ENCODE data around the gene ENPP4. TPM values are rescaled to one million over a fixed set of nuclear protein-coding genes. Genes with fewer than 3 reads are reported as not detected.
"Not testable (repeated sequence)": the region's sequence is repeated elsewhere in the genome, so short reads cannot be mapped to it uniquely, and the experiment has no call there.

ENPP4 gene
- total RNA-seq, 1 donor from 2014 or later: 11.9 TPM

GRCh38 chr6:46138281-46138680, 8.5 kb downstream of the ENPP4 start:
- Mint-ChIP-seq H3K4me1 (ENCODE audit: low read depth) (peaks cover 11% of the 10 kb centered on the region), H3K27me3 (no peaks in the 10 kb centered on the region), H3K9me3 (ENCODE audit: low read depth) (no peaks in the 10 kb centered on the region), H3K4me3 (ENCODE audit: low read depth) (no peak overlapping the region), H3K27ac (peak overlapping the region; percentile 0), H3K36me3 (ENCODE audit: insufficient read depth) (peaks cover 4% of the 10 kb centered on the region)
- DNase-seq (ENCODE audit: low spot score, unreplicated experiment): no peak
- no peak for TF ChIP-seq CTCF (IDR thresholded peaks at IDR 0.05; ENCODE audit: unreplicated experiment)

- no peak overlapping the region for H3K27ac Mint-ChIP-seq
- H3K27me3 Mint-ChIP-seq: no peaks in the 10 kb centered on the region
- peaks cover 1% of the 10 kb centered on the region for H3K36me3 Mint-ChIP-seq (ENCODE audit: insufficient read depth)
- TF ChIP-seq CTCF (IDR thresholded peaks at IDR 0.05; ENCODE audit: unreplicated experiment): no peak
- H3K4me3 Mint-ChIP-seq (ENCODE audit: low read depth): no peak overlapping the region
- H3K4me1 Mint-ChIP-seq (ENCODE audit: low read depth): peaks cover 4% of the 10 kb centered on the region
- no peaks in the 10 kb centered on the region for H3K9me3 Mint-ChIP-seq (ENCODE audit: low read depth)
- no peak for DNase-seq (ENCODE audit: low spot score, unreplicated experiment)
Observed at GRCh38 chr6:46144270-46144669, 14.5 kb downstream of the ENPP4 start.

- H3K4me3 Mint-ChIP-seq (ENCODE audit: low read depth); H3K36me3 Mint-ChIP-seq (ENCODE audit: insufficient read depth); DNase-seq (ENCODE audit: low spot score, unreplicated experiment); H3K9me3 Mint-ChIP-seq (ENCODE audit: low read depth); H3K4me1 Mint-ChIP-seq (ENCODE audit: low read depth); H3K27ac Mint-ChIP-seq; H3K27me3 Mint-ChIP-seq: not testable (repeated sequence)
Observed at GRCh38 chr6:46149066-46149465, 19.3 kb downstream of the ENPP4 start.

GRCh38 chr6:46156701-46157100, 26.9 kb downstream of the ENPP4 start:
- H3K27me3 Mint-ChIP-seq: no peaks in the 10 kb centered on the region
- peaks cover 16% of the 10 kb centered on the region for H3K36me3 Mint-ChIP-seq (ENCODE audit: insufficient read depth)
- peaks cover 4% of the 10 kb centered on the region for H3K9me3 Mint-ChIP-seq (ENCODE audit: low read depth)
- no peak for TF ChIP-seq CTCF (IDR thresholded peaks at IDR 0.05; ENCODE audit: unreplicated experiment)
- no peak overlapping the region for H3K27ac Mint-ChIP-seq
- H3K4me3 Mint-ChIP-seq (ENCODE audit: low read depth): no peak overlapping the region
- H3K4me1 Mint-ChIP-seq (ENCODE audit: low read depth): no peaks in the 10 kb centered on the region
- no peak for DNase-seq (ENCODE audit: low spot score, unreplicated experiment)

GRCh38 chr6:46159229-46159628, 29.4 kb downstream of the ENPP4 start:
- no peak overlapping the region for H3K27ac Mint-ChIP-seq
- no peak for DNase-seq (ENCODE audit: low spot score, unreplicated experiment)
- H3K4me3 Mint-ChIP-seq (ENCODE audit: low read depth): no peak overlapping the region
- TF ChIP-seq CTCF (IDR thresholded peaks at IDR 0.05; ENCODE audit: unreplicated experiment): no peak
- H3K36me3 Mint-ChIP-seq (ENCODE audit: insufficient read depth): peaks cover 25% of the 10 kb centered on the region
- H3K27me3 Mint-ChIP-seq: no peaks in the 10 kb centered on the region
- H3K4me1 Mint-ChIP-seq (ENCODE audit: low read depth): no peaks in the 10 kb centered on the region
- H3K9me3 Mint-ChIP-seq (ENCODE audit: low read depth): peaks cover 4% of the 10 kb centered on the region

GRCh38 chr6:46160102-46160501, 30.3 kb downstream of the ENPP4 start:
- H3K9me3 Mint-ChIP-seq (ENCODE audit: low read depth): peaks cover 4% of the 10 kb centered on the region
- H3K27me3 Mint-ChIP-seq: no peaks in the 10 kb centered on the region
- H3K36me3 Mint-ChIP-seq (ENCODE audit: insufficient read depth): peaks cover 29% of the 10 kb centered on the region
- H3K4me1 Mint-ChIP-seq (ENCODE audit: low read depth): no peaks in the 10 kb centered on the region
- TF ChIP-seq CTCF (IDR thresholded peaks at IDR 0.05; ENCODE audit: unreplicated experiment): no peak
- no peak overlapping the region for H3K27ac Mint-ChIP-seq
- no peak for DNase-seq (ENCODE audit: low spot score, unreplicated experiment)
- H3K4me3 Mint-ChIP-seq (ENCODE audit: low read depth): no peak overlapping the region

All from progenitor cell of endocrine pancreas (in vitro differentiated cells).